GM18861 (cell line): Measurements from ENCODE around the gene DDN.

Experiments used
- ATAC-seq: cut with Tn5 transposase; IDR thresholded peaks from one replicate; pipeline ENCODE4 v1.9.1; 2021; ENCODE audit not compliant: unreplicated experiment

DDN gene

GRCh38 chr12:49032276-49032675 is 33.1 kb upstream of the DDN start:
- no peak for ATAC-seq

GRCh38 chr12:49031573-49032161 is 32.5 kb upstream of the DDN start:
- no peak for ATAC-seq

GRCh38 chr12:49030714-49031572 is 31.8 kb upstream of the DDN start:
- ATAC-seq: no peak

GRCh38 chr12:49030119-49030518 is 30.9 kb upstream of the DDN start:
- no peak for ATAC-seq

GRCh38 chr12:49028666-49029275 is 29.6 kb upstream of the DDN start:
- ATAC-seq: no peak

GRCh38 chr12:49027846-49028555 is 28.8 kb upstream of the DDN start:
- no peak for ATAC-seq

- ATAC-seq: no peak
Observed at GRCh38 chr12:49026678-49027480, 27.7 kb upstream of the DDN start.

GRCh38 chr12:49026101-49026500 is 26.9 kb upstream of the DDN start:
- ATAC-seq: no peak

- ATAC-seq: no peak
Observed at GRCh38 chr12:49025463-49025862, 26.3 kb upstream of the DDN start.

GRCh38 chr12:49024543-49024942 is 25.4 kb upstream of the DDN start:
- ATAC-seq: no peak

- no peak for ATAC-seq
Observed at GRCh38 chr12:49023812-49024211, 24.6 kb upstream of the DDN start.

GRCh38 chr12:49022558-49023178 is 23.5 kb upstream of the DDN start:
- ATAC-seq: no peak

- ATAC-seq: no peak
Observed at GRCh38 chr12:49021292-49021915, 22.2 kb upstream of the DDN start.

GRCh38 chr12:49020441-49020840 is 21.3 kb upstream of the DDN start:
- ATAC-seq: no peak

- ATAC-seq: no peak
Observed at GRCh38 chr12:49019443-49020324, 20.5 kb upstream of the DDN start.

- ATAC-seq: no peak
Observed at GRCh38 chr12:49019120-49019430, 19.9 kb upstream of the DDN start.

- peak; percentile 79 for ATAC-seq
Observed at GRCh38 chr12:49018261-49019119, 19.3 kb upstream of the DDN start, which contains the start of gene PRKAG1. Gene PRKAG1 (minus strand): TSS chr12:49018776. CDS start chr12:49018740, 36 bp downstream.

GRCh38 chr12:49017891-49018260 is 18.7 kb upstream of the DDN start:
- ATAC-seq: peak; percentile 2
